KBM-7 (cell line): ENCODE data around the gene TNS3.
"Not testable (repeated sequence)": the region's sequence is repeated elsewhere in the genome, so short reads cannot be mapped to it uniquely, and the experiment has no call there.

Experiments
- DNase-seq: peaks from one replicate; pipeline ENCODE4 v3.0.0-alpha.2; 2015
- in situ Hi-C: fragments of 300-500 bp; cut with MboI; formaldehyde crosslinking; loops from 2 replicates; pipeline ENCODE4 v1.14.3; 2020; ENCODE audit warnings: low sequenced_read_pairs, low pct_unique_long_range_greater_than_20kb, mixed read lengths

TNS3 gene

DNA sequence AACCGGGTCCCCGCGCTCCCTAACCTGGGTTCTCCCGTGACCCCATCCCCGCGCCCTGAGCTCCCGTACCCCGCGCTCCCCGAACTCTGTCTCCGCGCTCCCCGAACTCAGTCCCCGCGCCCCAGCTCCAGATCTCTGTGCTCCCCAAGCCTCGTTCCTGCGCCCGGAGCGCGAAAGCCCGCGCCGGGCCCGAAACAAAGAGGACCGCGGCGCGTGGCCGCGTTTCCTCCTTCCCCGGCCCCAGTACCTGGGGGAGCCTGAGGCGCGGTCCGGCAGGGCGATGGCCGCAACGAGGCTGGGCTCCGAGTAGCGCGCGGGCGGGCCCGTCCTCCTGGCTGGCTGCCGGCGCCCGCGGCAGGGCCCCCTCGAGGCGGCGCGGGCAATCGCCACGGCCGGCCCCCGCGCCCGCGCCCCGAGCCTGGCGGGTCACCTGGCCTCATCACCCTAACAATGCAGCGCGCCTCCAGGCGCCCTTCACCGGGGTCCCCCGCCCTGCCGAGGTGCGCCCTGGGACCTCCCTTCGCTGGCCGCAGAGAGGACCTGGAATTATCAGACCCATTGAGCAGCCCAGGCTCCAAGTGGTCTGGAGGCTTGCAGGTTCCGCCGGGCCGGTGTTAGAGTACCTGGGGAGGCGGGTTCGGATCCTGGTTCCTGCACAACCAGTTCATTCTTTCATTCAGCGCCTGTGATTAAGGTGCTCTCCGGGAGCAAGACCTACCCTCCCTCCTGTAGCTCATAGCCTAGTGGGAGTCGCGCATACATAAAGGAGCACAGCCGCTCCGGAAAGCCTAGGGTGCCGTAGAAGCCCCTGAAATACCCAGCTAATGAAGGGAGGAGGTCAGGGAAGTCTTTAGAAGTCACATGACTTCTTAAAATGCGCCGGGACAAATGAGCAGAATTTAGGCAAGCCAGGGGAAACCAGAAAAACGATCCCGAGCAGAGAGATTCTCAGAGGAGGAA lies at the start of gene TNS3:
TNS3 (minus strand) TSS at position 308 of the 960 bp plus-strand sequence. CDS start 142,475 bp downstream, outside the sequence.
- in situ Hi-C loops: no loop called here
- no peak for DNase-seq

DNA sequence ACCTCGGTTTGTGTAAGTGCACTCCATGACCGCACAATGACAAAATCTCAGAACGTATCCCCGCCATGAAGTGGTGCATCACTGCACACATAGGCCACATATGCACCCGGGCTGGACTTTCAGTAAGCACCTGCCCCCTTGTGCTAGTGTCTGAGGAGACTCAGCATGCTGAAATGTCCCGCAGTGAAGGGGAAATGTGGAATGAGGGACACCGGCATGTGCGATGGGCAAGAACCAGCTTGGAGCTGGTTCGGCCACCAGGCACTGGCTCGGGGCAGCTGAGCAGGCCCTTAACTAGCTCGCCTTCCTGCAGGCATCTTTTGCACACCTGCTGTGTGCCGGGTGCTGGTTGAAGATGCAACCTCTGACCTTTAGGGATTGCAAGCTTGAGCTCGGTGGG lies 49.8 kb upstream of the TNS3 start:
- DNase-seq: no peak
- in situ Hi-C loops: no loop called here

GRCh38 chr7:47627580-47628283 lies 45.8 kb upstream of the TNS3 start:
- in situ Hi-C loops: no loop called here
- no peak for DNase-seq

GRCh38 chr7:47625861-47626715 lies 44.2 kb upstream of the TNS3 start:
- DNase-seq: no peak

DNA sequence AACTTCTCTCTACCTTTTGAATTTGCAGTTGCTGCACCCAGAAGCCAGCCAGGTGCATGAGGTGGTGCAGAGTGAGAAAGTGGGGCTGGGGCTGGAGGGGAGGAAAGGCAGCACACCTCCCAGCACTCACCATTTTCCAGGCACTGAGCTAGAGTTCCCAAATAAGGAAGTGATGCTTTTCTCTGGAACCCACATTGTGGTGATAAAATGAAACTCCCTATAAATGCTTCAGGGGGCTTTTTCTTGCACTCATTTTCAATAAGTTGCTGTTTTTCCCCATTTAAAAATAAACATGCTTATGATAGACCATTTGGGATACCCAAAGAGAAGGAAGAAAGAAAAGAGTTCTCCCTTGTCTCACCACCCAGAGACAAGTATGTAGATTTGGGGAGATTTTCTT lies 42.8 kb upstream of the TNS3 start:
- in situ Hi-C loops: no loop called here
- DNase-seq: no peak

More at GRCh38 chr7:47625861-47626715, 44.2 kb upstream of the TNS3 start:
- in situ Hi-C loops: no loop called here

- no peak for DNase-seq
- in situ Hi-C loops: no loop called here
Measured at GRCh38 chr7:47622946-47623640, 41.2 kb upstream of the TNS3 start.

- DNase-seq: no peak
- in situ Hi-C loops: no loop called here
Measured at GRCh38 chr7:47622586-47622945, 40.7 kb upstream of the TNS3 start.

DNA sequence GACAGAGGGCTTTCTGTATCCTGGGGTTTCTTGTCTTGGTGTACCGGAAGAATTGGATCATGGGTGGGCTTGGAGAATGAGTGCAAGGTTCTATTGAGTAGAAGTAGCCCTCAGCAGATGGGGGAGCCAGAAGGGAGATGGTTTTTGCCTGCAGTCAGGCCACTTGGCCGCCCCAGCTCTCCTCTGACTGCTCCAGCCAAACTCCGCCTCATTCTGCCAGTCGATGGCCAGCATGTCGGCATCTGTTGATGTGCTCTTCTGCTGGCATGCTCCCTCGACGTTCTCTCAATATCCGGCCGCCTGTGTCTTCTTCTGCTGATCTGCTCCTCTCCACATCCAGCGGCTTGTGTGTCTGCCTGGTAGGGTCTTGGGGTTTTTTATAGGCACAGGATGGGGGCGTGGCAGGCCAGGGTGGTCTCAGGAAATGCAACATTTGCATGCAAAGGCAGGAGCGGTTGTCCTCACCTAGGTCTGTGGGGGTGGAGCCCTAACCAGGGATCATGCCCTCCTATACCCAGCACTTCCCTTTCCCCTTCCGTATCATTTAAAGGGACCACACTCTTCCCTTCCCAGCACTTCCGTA lies 40.2 kb upstream of the TNS3 start:
- in situ Hi-C loops: no loop called here
- DNase-seq: no peak

DNA sequence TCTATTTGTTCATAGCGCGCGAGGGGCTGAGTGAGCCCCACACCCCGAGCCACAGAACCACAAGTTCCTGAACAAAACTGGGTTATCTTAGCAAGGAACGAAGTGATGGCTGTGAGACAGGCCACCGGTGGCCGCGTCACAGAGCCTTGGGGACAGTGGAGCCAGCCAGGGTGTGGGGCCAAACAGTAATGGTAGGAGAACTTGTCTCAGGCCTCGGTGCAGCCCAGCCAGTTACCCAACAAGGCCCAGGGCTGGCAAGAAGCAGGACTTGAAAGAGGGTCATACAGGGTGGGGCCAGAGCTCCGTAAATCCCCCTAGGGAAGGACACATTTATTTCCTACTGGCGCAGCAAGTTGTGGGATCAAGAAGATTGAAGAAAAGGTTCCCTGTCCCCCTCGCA lies 39.4 kb upstream of the TNS3 start:
- in situ Hi-C loops: no loop called here
- DNase-seq: no peak

DNA sequence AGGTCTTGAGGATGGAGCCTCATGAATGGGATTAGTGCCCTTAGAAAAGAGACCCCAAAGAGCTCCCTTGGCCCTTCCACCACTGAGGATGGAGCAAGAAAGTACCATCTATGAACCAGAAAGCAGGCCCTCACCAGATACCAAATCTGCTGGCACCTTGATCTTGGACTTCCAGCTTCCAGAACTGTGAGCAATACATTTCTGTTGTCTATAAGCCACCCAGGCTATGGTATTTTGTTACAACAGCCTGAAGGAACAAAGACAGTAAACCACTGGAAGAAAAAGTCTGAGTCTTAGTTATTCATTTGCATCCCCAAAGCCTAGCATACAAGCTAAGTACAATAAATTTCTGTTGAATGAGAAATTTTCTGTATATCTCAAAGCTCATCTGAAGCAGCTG lies 37.9 kb upstream of the TNS3 start:
- no peak for DNase-seq
- in situ Hi-C loops: no loop called here

GRCh38 chr7:47617131-47617530 lies 35.2 kb upstream of the TNS3 start:
- in situ Hi-C loops: no loop called here
- no peak for DNase-seq

- DNase-seq: no peak
- in situ Hi-C loops: no loop called here
Measured at GRCh38 chr7:47614450-47614849, 32.5 kb upstream of the TNS3 start.

- no peak for DNase-seq
- in situ Hi-C loops: no loop called here
Measured at GRCh38 chr7:47611045-47611511, 29.2 kb upstream of the TNS3 start.

- in situ Hi-C loops: no loop called here
- DNase-seq: no peak
Measured at GRCh38 chr7:47610506-47611044, 28.7 kb upstream of the TNS3 start.

DNA sequence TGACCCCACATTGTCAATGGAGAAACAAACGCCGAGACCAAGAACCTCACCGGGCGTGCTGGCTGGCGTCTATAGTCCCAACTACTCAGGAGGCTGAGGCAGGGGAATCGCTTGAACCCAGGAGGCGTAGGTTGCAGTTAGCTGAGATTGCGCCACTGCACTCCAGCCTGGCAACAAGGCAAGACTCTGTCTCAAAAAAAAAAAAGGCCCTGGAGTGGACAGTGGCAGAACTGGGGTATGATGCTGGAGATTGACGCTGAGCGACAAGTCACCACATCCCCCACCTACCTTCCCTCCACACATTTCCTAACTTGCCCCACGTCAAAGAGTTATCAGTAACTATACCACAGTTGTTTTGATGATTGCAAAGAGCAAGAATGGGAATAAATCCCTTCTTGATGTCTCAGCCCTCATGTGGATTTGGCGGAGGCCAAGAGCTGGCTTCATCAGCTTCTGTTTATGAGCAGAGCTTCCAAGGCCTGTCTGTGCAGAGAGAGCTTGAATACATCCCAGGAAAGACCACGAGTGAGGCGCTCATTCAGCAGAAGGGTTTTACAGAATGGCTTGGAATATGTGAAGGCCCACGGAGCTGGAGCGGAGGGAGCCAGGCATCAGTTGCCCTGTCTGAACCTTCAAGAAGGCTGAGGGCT lies 28.0 kb upstream of the TNS3 start:
- no peak for DNase-seq
- in situ Hi-C loops: no loop called here

DNA sequence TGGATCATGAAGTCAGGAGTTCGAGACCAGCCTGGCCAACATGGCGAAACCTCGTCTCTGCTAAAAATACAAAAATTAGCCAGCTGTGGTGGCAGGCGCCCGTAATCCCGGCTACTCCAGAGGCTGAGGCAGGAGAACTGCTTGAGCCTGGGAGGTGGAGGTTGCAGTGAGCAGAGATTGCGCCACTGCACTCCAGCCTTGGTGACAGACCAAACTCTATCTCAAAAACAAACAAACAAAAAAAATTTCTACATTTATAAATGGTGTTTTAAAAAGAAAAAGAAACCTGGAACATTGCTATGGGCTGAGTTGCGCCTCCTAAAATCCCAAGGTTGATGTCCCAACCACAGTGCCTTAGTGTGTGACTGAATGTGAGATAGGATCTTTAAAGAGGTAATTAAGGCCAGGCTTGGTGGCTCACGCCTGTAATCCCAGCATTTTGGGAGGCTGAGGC lies 24.7 kb upstream of the TNS3 start:
- DNase-seq, in situ Hi-C loops: not testable (repeated sequence)

- in situ Hi-C loops: no loop called here
- DNase-seq: no peak
Measured at GRCh38 chr7:47605816-47606575, 24.1 kb upstream of the TNS3 start.
